ENCODE measurements around the gene SUPT20HL1.

The SUPT20HL1 gene

GRCh38 chrX:24399550-24399949, 39.1 kb downstream of the SUPT20HL1 start:
- no peak for DNase-seq

- DNase-seq = no peak
Measured at GRCh38 chrX:24405959-24406358, 45.5 kb downstream of the SUPT20HL1 start.
